Measurements from ENCODE around the gene ZNF2.

- TF ChIP-seq CTCF (IDR thresholded peaks at IDR 0.05) (no peak), POLR2A (IDR thresholded peaks at IDR 0.05) (no peak)
Observed at GRCh38 chr2:95181774-95182173, 16.2 kb downstream of the ZNF2 start.

All from body of pancreas (tissue), 4 donors.